PC-3 (cell line): ENCODE data around the gene TMEM117. TPM values are rescaled to one million over a fixed set of nuclear protein-coding genes. Genes with fewer than 3 reads are reported as not detected.

Experiments used
- ATAC-seq: fragments of 200-7000 bp; cut with Tn5 transposase; 2 replicates; pipeline ENCODE4 v1.9.1; 2020; ENCODE audit warnings: mild to moderate bottlenecking, moderate library complexity
- BruUV-seq: library from RNA; stranded (reverse); fragments of 400-500 nt; replicated peaks from 2 replicates; lab custom pipeline; 2021; lab: Mats Ljungman, UMichigan
- CTCF ChIA-PET: fragments of 300-600 bp; sonication (Branson Sonifier 250); formaldehyde crosslinking; loops from one replicate; lab custom pipeline; 2022; ENCODE audit warnings: antibody characterized with exemption; lab: Charles Lee
- POLR2A ChIA-PET: fragments of 300-600 bp; sonication (Branson Sonifier 250); formaldehyde crosslinking; loops from one replicate; lab custom pipeline; 2022; ENCODE audit warnings: antibody characterized with exemption; ENCODE audit not compliant: unreplicated experiment; lab: Charles Lee
- DNase-seq: peaks from one replicate; pipeline ENCODE4 v3.0.0-alpha.2; 2015
- H2AFZ ChIP-seq: fragments of 300-600 bp; sonication (generic); 2 replicates; pipeline ENCODE4 v1.6.0; 2016; ENCODE audit warnings: antibody characterized with exemption, low read length
- H3F3A ChIP-seq: fragments of 300-600 bp; sonication (generic); one replicate; pipeline ENCODE4 v1.6.0; 2017; ENCODE audit warnings: antibody characterized with exemption, low read length, control low read depth, mild to moderate bottlenecking; ENCODE audit not compliant: unreplicated experiment
- H3K27ac ChIP-seq: fragments of 300-600 bp; sonication (generic); 2 replicates; pipeline ENCODE4 v1.5.1; 2016; ENCODE audit warnings: mild to moderate bottlenecking, low read length
- H3K27me3 ChIP-seq: fragments of 300-600 bp; sonication (generic); 2 replicates; pipeline ENCODE4 v1.6.1; 2016; ENCODE audit warnings: low read length, mixed read lengths
- H3K36me3 ChIP-seq: fragments of 300-600 bp; sonication (generic); 2 replicates; pipeline ENCODE4 v1.6.1; 2016; ENCODE audit warnings: low read depth, mixed run types, low read length, mixed read lengths
- H3K4me1 ChIP-seq: fragments of 300-600 bp; sonication (generic); 2 replicates; pipeline ENCODE4 v1.5.1; 2016; ENCODE audit warnings: low read length; ENCODE audit not compliant: insufficient read depth
- H3K4me2 ChIP-seq: fragments of 300-600 bp; sonication (generic); 2 replicates; pipeline ENCODE4 v1.6.0; 2016; ENCODE audit warnings: low read length
- H3K4me3 ChIP-seq: fragments of 300-600 bp; sonication (generic); 2 replicates; pipeline ENCODE4 v1.5.1; 2016; ENCODE audit warnings: mild to moderate bottlenecking, low read length, mixed read lengths
- H3K79me2 ChIP-seq: fragments of 300-600 bp; sonication (generic); 2 replicates; pipeline ENCODE4 v1.6.1; 2017; ENCODE audit warnings: low read length, mixed read lengths
- H3K9ac ChIP-seq: fragments of 300-600 bp; sonication (generic); 2 replicates; pipeline ENCODE4 v1.6.0; 2016; ENCODE audit warnings: mild to moderate bottlenecking, low read length
- H3K9me2 ChIP-seq: fragments of 300-600 bp; sonication (generic); replicated peaks from 2 replicates; pipeline ENCODE4 v1.6.1; 2016; ENCODE audit warnings: mixed run types, low read length, mixed read lengths
- H3K9me3 ChIP-seq: fragments of 300-600 bp; sonication (generic); 2 replicates; pipeline ENCODE4 v1.6.1; 2016; ENCODE audit warnings: low read length, mixed read lengths
- H4K20me1 ChIP-seq: fragments of 300-600 bp; sonication (generic); 2 replicates; pipeline ENCODE4 v1.6.1; 2016; ENCODE audit warnings: low read length, mixed read lengths
- EZH2 ChIP-seq: fragments of 300-600 bp; sonication (generic); IDR thresholded peaks from one replicate; pipeline ENCODE4 v1.6.1; 2017; ENCODE audit warnings: antibody characterized with exemption, mild to moderate bottlenecking, low read length; ENCODE audit not compliant: unreplicated experiment
- EZH2phosphoT487 ChIP-seq: fragments of 300-600 bp; sonication (generic); IDR thresholded peaks from 2 replicates; pipeline ENCODE4 v1.6.1; 2018; ENCODE audit warnings: mild to moderate bottlenecking, antibody characterized with exemption, low read length, borderline replicate concordance
- intact Hi-C: fragments of 100-400 bp; cut with micrococcal nuclease; formaldehyde crosslinking; loops from 2 replicates; pipeline ENCODE4 v1.9.0; 2023
- total RNA-seq: library from RNA; depleted of rRNA; stranded (reverse); fragments of >200 nt; gene quantifications from 2 replicates; pipeline ENCODE4 v1.2.3, GENCODE V29; 2014
- TF ChIP-seq, protein P1 (sequence below): fragments of 300-600 bp; sonication (generic); conservative IDR thresholded peaks from 2 replicates; pipeline ENCODE4 v1.5.1; 2017; ENCODE audit warnings: antibody characterized with exemption, low read depth, mild to moderate bottlenecking, low read length

Gene TMEM117
- total RNA-seq, 1 experiment from 2014 or later: 9.0 TPM

DNA sequence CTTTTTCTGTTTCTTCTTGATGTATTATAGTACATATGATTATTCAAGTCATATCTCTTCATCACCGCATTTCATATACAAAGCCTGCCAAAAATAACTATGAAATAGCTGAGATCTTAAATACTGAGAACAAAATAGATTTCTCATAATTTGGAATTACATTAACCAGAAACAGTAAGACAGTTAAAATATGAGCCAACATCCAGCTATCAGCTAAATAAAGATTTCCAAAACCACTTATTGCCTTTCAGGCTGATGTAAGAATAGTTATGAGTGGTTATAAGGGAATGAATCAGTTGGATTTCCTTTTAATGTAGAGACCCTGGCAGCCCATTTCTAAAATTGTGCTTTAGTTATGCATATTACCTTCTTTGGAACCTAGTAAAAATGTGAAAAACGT, 47.4 kb downstream of the TMEM117 start:
- no peak for ATAC-seq
- Histone ChIP-seq H3F3A (no peaks in the 10 kb centered on the region), H3K9ac (no peak overlapping the region), H3K4me1 (no peaks in the 10 kb centered on the region), H3K27ac (no peak overlapping the region), H3K9me3 (no peaks in the 10 kb centered on the region), H3K79me2 (no peaks in the 10 kb centered on the region), H3K4me2 (no peak overlapping the region), H3K9me2 (no peaks in the 10 kb centered on the region), H2AFZ (no peak overlapping the region), H3K36me3 (no peaks in the 10 kb centered on the region), H3K27me3 (no peaks in the 10 kb centered on the region), H4K20me1 (no peaks in the 10 kb centered on the region), H3K4me3 (no peak overlapping the region)
- no peak for DNase-seq
- intact Hi-C loops: loop anchor here (5.0 kb wide), 4 partner anchors 46 to 381 kb away; partner anchors contain the start of genes IRAK4, PUS7L and TMEM117
- TF ChIP-seq EZH2: no peak
- TF ChIP-seq EZH2phosphoT487: no peak
- TF ChIP-seq, protein P1, sequence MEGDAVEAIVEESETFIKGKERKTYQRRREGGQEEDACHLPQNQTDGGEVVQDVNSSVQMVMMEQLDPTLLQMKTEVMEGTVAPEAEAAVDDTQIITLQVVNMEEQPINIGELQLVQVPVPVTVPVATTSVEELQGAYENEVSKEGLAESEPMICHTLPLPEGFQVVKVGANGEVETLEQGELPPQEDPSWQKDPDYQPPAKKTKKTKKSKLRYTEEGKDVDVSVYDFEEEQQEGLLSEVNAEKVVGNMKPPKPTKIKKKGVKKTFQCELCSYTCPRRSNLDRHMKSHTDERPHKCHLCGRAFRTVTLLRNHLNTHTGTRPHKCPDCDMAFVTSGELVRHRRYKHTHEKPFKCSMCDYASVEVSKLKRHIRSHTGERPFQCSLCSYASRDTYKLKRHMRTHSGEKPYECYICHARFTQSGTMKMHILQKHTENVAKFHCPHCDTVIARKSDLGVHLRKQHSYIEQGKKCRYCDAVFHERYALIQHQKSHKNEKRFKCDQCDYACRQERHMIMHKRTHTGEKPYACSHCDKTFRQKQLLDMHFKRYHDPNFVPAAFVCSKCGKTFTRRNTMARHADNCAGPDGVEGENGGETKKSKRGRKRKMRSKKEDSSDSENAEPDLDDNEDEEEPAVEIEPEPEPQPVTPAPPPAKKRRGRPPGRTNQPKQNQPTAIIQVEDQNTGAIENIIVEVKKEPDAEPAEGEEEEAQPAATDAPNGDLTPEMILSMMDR: no peak
- POLR2A ChIA-PET: no interaction called here
- BruUV-seq: no TSS peak
- CTCF ChIA-PET: interaction anchor here (0.6 to 2.0 kb wide), 2 partner anchors 105 to 107 kb away, joined by 6 to 21 read pairs; no protein-coding TSS in a partner anchor

DNA sequence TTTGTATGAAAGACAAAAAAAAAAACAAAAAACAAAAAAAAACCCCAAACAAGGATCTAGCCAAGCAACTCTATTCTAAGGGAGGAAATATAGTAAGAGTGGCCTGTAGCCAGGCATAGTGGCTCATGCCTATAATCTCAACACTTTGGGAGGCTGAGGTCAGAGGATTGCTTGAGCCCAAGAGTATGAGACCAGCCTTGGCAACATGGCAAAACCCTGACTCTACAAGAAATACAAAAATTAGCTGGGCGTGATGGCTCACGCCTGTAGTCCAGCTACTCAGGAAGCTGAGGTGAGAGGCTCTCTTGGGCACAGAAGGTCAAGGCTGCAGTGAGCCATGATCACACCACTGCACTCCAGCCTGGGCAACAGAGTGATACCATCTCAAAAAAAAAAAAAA, 47.9 kb downstream of the TMEM117 start:
- H3K9me3 ChIP-seq: no peaks in the 10 kb centered on the region
- no peak overlapping the region for H3K4me2 ChIP-seq
- DNase-seq (no peak), ATAC-seq (no peak)
- no peak overlapping the region for H3K27ac ChIP-seq
- POLR2A ChIA-PET: no interaction called here
- H4K20me1 ChIP-seq: no peaks in the 10 kb centered on the region
- H3F3A ChIP-seq: no peaks in the 10 kb centered on the region
- no peak overlapping the region for H2AFZ ChIP-seq
- no peaks in the 10 kb centered on the region for H3K27me3 ChIP-seq
- no peaks in the 10 kb centered on the region for H3K79me2 ChIP-seq
- CTCF ChIA-PET: interaction anchor here (2.0 kb wide), 1 partner anchor 107 kb away, joined by 21 read pairs; no protein-coding TSS in a partner anchor
- H3K4me1 ChIP-seq: no peaks in the 10 kb centered on the region
- H3K9me2 ChIP-seq: no peaks in the 10 kb centered on the region
- intact Hi-C loops: loop anchor here (5.0 kb wide), 4 partner anchors 46 to 381 kb away; partner anchors contain the start of genes IRAK4, PUS7L and TMEM117
- no peak overlapping the region for H3K4me3 ChIP-seq
- TF ChIP-seq, protein P1: no peak
- TF ChIP-seq EZH2phosphoT487 (no peak), EZH2 (no peak)
- no peak overlapping the region for H3K9ac ChIP-seq
- BruUV-seq: no TSS peak
- no peaks in the 10 kb centered on the region for H3K36me3 ChIP-seq

DNA sequence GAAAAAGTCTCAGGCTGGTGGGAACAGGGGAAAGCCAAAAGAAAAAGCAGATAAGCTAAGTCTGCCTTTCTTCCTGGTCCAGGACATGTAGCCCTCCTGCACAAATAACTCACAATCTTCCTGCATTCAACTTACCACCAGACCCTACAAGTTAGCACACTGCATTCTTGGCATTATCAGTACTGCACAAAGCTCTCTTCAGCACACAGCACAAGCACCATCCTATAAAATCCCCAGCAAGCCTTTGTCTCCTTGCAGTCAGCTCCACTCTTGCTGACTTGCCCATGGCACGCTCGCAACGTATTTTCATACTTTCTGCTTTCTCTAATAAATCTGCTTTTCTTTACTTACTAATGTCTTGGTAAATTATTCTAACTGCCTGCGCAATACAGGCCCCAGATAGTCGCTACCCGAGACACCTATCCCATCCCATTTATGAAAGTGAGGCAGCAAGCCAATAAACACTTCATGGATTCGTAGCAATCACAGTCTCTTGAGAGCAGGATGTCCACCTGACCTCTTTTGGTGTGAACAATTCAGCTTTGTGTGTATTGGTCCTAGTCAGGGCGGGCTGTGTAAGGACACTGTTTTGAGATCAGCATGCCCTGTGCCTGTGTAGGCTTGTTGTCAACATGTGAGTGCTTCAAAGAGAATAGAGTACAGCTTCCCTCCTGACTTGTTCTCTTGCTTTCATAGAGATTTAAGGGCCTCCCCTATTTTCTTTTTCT, 49.0 kb downstream of the TMEM117 start:
- H3K27me3 ChIP-seq: no peaks in the 10 kb centered on the region
- CTCF ChIA-PET: no interaction called here
- no peaks in the 10 kb centered on the region for H3K79me2 ChIP-seq
- POLR2A ChIA-PET: no interaction called here
- H3K4me2 ChIP-seq: no peak overlapping the region
- no peaks in the 10 kb centered on the region for H3K9me2 ChIP-seq
- no peaks in the 10 kb centered on the region for H3K9me3 ChIP-seq
- intact Hi-C loops: loop anchor here (5.0 kb wide), 4 partner anchors 48 to 383 kb away; partner anchors contain the start of genes IRAK4, PUS7L and TMEM117
- H3K27ac ChIP-seq: no peak overlapping the region
- H3K4me1 ChIP-seq: no peaks in the 10 kb centered on the region
- DNase-seq (no peak), ATAC-seq (no peak)
- no peaks in the 10 kb centered on the region for H4K20me1 ChIP-seq
- BruUV-seq: no TSS peak
- H3K36me3 ChIP-seq: no peaks in the 10 kb centered on the region
- no peak overlapping the region for H2AFZ ChIP-seq
- H3K4me3 ChIP-seq: no peak overlapping the region
- H3F3A ChIP-seq: no peaks in the 10 kb centered on the region
- TF ChIP-seq EZH2phosphoT487: no peak
- TF ChIP-seq, protein P1: no peak
- no peak for TF ChIP-seq EZH2
- no peak overlapping the region for H3K9ac ChIP-seq
